H9 (cell line): ENCODE data around the gene TARBP1. TPM values are rescaled to one million over a fixed set of nuclear protein-coding genes. Genes with fewer than 3 reads are reported as not detected.

Source experiments
- DNase-seq: peaks from one replicate; pipeline ENCODE4 v3.0.0-alpha.2; 2017
- H2AFZ ChIP-seq: one replicate; pipeline ENCODE4 v1.6.1; 2013; ENCODE audit warnings: mild to moderate bottlenecking, low read length, control low read depth, moderate library complexity
- H2AK5ac ChIP-seq: 2 replicates; pipeline ENCODE4 v1.6.1; 2013; ENCODE audit warnings: low read length, control low read depth, mixed read lengths; ENCODE audit not compliant: insufficient read length
- H2BK120ac ChIP-seq: one replicate; pipeline ENCODE4 v1.6.1; 2013; ENCODE audit warnings: low read depth, mild to moderate bottlenecking, low read length, control low read depth, inconsistent platforms; ENCODE audit not compliant: poor library complexity, severe bottlenecking
- H2BK12ac ChIP-seq: 2 replicates; pipeline ENCODE4 v1.6.1; 2013; ENCODE audit warnings: low read length, control low read depth, mixed read lengths, low read depth; ENCODE audit not compliant: insufficient read length
- H2BK15ac ChIP-seq: 2 replicates; pipeline ENCODE4 v1.6.1; 2013; ENCODE audit warnings: low read depth, low read length, control low read depth
- H2BK20ac ChIP-seq: one replicate; pipeline ENCODE4 v1.6.1; 2013; ENCODE audit warnings: low read depth, mild to moderate bottlenecking, low read length, control low read depth, inconsistent platforms; ENCODE audit not compliant: poor library complexity, severe bottlenecking
- H2BK5ac ChIP-seq: 2 replicates; pipeline ENCODE4 v1.6.1; 2013; ENCODE audit warnings: low read length, control low read depth, mixed read lengths; ENCODE audit not compliant: insufficient read length
- H3K14ac ChIP-seq: 2 replicates; pipeline ENCODE4 v1.6.1; 2013; ENCODE audit warnings: low read length, control low read depth; ENCODE audit not compliant: insufficient read depth
- H3K18ac ChIP-seq: 2 replicates; pipeline ENCODE4 v1.6.1; 2013; ENCODE audit warnings: low read depth, mild to moderate bottlenecking, mixed read lengths, low read length, control low read depth; ENCODE audit not compliant: insufficient read length
- H3K23ac ChIP-seq: 2 replicates; pipeline ENCODE4 v1.6.1; 2013; ENCODE audit warnings: low read length, control low read depth, mixed read lengths, low read depth; ENCODE audit not compliant: insufficient read length
- H3K23me2 ChIP-seq: 2 replicates; pipeline ENCODE4 v1.6.1; 2013; ENCODE audit warnings: low read depth, mild to moderate bottlenecking, mixed read lengths, low read length, control low read depth; ENCODE audit not compliant: insufficient read length, poor library complexity, severe bottlenecking
- H3K27ac ChIP-seq: 2 replicates; pipeline ENCODE4 v1.5.1; 2013; ENCODE audit warnings: low read length, control low read depth, mixed read lengths, low read depth; ENCODE audit not compliant: insufficient read length
- H3K27me3 ChIP-seq: 2 replicates; pipeline ENCODE4 v1.6.1; 2013; ENCODE audit warnings: low read length, control low read depth, inconsistent platforms; ENCODE audit not compliant: insufficient read depth
- H3K4ac ChIP-seq: 2 replicates; pipeline ENCODE4 v1.6.1; 2013; ENCODE audit warnings: low read depth, mild to moderate bottlenecking, control low read depth, inconsistent platforms, low read length, moderate library complexity
- H3K4me1 ChIP-seq: 2 replicates; pipeline ENCODE4 v1.6.1; 2013; ENCODE audit warnings: low read length, control low read depth, inconsistent platforms; ENCODE audit not compliant: insufficient read depth
- H3K4me2 ChIP-seq: 2 replicates; pipeline ENCODE4 v1.6.1; 2013; ENCODE audit warnings: low read length, control low read depth, mixed read lengths; ENCODE audit not compliant: insufficient read length, insufficient read depth
- H3K56ac ChIP-seq: 2 replicates; pipeline ENCODE4 v1.6.1; 2013; ENCODE audit warnings: low read depth, mild to moderate bottlenecking, mixed read lengths, low read length, control low read depth; ENCODE audit not compliant: insufficient read length
- H3K79me1 ChIP-seq: 2 replicates; pipeline ENCODE4 v1.6.1; 2013; ENCODE audit warnings: low read depth, mild to moderate bottlenecking, moderate library complexity, low read length, control low read depth, inconsistent platforms; ENCODE audit not compliant: insufficient read depth, poor library complexity, severe bottlenecking
- H3K79me2 ChIP-seq: 2 replicates; pipeline ENCODE4 v1.6.1; 2013; ENCODE audit warnings: low read length, control low read depth, inconsistent platforms; ENCODE audit not compliant: insufficient read depth
- H3K9ac ChIP-seq: 2 replicates; pipeline ENCODE4 v1.6.1; 2013; ENCODE audit warnings: low read length, control low read depth, mixed read lengths; ENCODE audit not compliant: insufficient read length; ENCODE audit errors: extremely low read depth
- H3K9me3 ChIP-seq: one replicate; pipeline ENCODE4 v1.6.1; 2013; ENCODE audit warnings: low read depth, low read length, inconsistent platforms; ENCODE audit not compliant: control insufficient read depth
- H3T11ph ChIP-seq: one replicate; pipeline ENCODE4 v1.6.1; 2013; ENCODE audit warnings: mild to moderate bottlenecking, low read length, control low read depth, inconsistent platforms
- H4K20me1 ChIP-seq: one replicate; pipeline ENCODE4 v1.6.1; 2013; ENCODE audit not compliant: control insufficient read depth, insufficient read length, insufficient read depth
- H4K5ac ChIP-seq: 2 replicates; pipeline ENCODE4 v1.6.1; 2013; ENCODE audit warnings: low read depth, mild to moderate bottlenecking, mixed read lengths, low read length, control low read depth; ENCODE audit not compliant: insufficient read length
- H4K8ac ChIP-seq: replicated peaks from 2 replicates; pipeline ENCODE4 v1.6.1; 2013; ENCODE audit warnings: low read length, control low read depth, mixed read lengths, low read depth; ENCODE audit not compliant: insufficient read length
- H4K91ac ChIP-seq: 2 replicates; pipeline ENCODE4 v1.6.1; 2013; ENCODE audit warnings: low read depth, mild to moderate bottlenecking, moderate library complexity, mixed read lengths, low read length, control low read depth; ENCODE audit not compliant: insufficient read length
- H3K27ac Mint-ChIP-seq, 3 experiments: 2 replicates in 2 of 3; 3 replicates in 1 of 3; pipeline ENCODE4 v1.8.0; 2020 to 2021; ENCODE audit warnings: mixed read lengths in 3 of 3, mild to moderate bottlenecking in 1 of 3, moderate library complexity in 1 of 3
- H3K27me3 Mint-ChIP-seq: 2 replicates; pipeline ENCODE4 v1.8.0; 2021; ENCODE audit warnings: low read depth, mild to moderate bottlenecking, moderate library complexity, mixed read lengths
- H3K36me3 Mint-ChIP-seq, 3 experiments: 2 replicates in 2 of 3; 3 replicates in 1 of 3; pipeline ENCODE4 v1.8.0; 2020 to 2021; ENCODE audit warnings: low read depth in 3 of 3, mixed read lengths in 3 of 3; ENCODE audit not compliant: insufficient read depth in 1 of 3
- H3K4me1 Mint-ChIP-seq, 2 experiments: 2 replicates each; pipeline ENCODE4 v1.8.0; 2020; ENCODE audit warnings: mixed read lengths in 2 of 2
- H3K4me3 Mint-ChIP-seq, 2 experiments: 2 replicates in 1 of 2; 3 replicates in 1 of 2; pipeline ENCODE4 v1.8.0; 2020 to 2021; ENCODE audit warnings: mild to moderate bottlenecking in 2 of 2, mixed read lengths in 2 of 2, moderate library complexity in 1 of 2
- H3K9me3 Mint-ChIP-seq, 2 experiments: 2 replicates in 1 of 2; 3 replicates in 1 of 2; pipeline ENCODE4 v1.8.0; 2020; ENCODE audit warnings: mild to moderate bottlenecking in 2 of 2, mixed read lengths in 2 of 2, moderate library complexity in 1 of 2
- CTCF ChIP-seq: fragments of 200-600 bp; sonication (generic); conservative IDR thresholded peaks from 3 replicates; pipeline ENCODE4 v1.8.0; 2021; ENCODE audit warnings: antibody characterized with exemption, mild to moderate bottlenecking
- WGBS: extraction: QIAGEN DNeasy Blood & Tissue Kit; methylation state at CpG from one replicate; pipeline ENCODE4 v1.1.7; 2013; ENCODE audit warnings: missing lambda C conversion rate, low lambda C conversion rate, mixed read lengths; ENCODE audit not compliant: insufficient read length; ENCODE audit errors: extremely low coverage; 5-methylcytosine and 5-hydroxymethylcytosine counted together
- total RNA-seq: library from RNA; stranded (reverse); gene quantifications from 2 replicates; pipeline ENCODE4 v1.2.1, GENCODE V29; 2021

The TARBP1 gene
- total RNA-seq, 1 experiment from 2014 or later, result 20.2 TPM

- no peak overlapping the region for H3K4me2 ChIP-seq
- no peak overlapping the region for H2BK5ac ChIP-seq
- no peaks in the 10 kb centered on the region for H3K27me3 Mint-ChIP-seq
- H3K79me1 ChIP-seq, result no peaks in the 10 kb centered on the region
- no peak overlapping the region for H4K91ac ChIP-seq
- no peak overlapping the region for H3K56ac ChIP-seq
- H3K4me3 Mint-ChIP-seq, result no peak overlapping the region
- no peak overlapping the region for H3K23ac ChIP-seq
- no peak overlapping the region for H2AK5ac ChIP-seq
- no peaks in the 10 kb centered on the region for H3K79me2 ChIP-seq
- H3T11ph ChIP-seq, result no peak overlapping the region
- H3K4me1 ChIP-seq, result no peaks in the 10 kb centered on the region
- H3K23me2 ChIP-seq, result no peaks in the 10 kb centered on the region
- no peak overlapping the region for H3K27ac Mint-ChIP-seq
- H2BK120ac ChIP-seq, result no peak overlapping the region
- H4K8ac ChIP-seq, result no peak overlapping the region
- H3K9me3 ChIP-seq, result no peaks in the 10 kb centered on the region
- H3K18ac ChIP-seq, result no peak overlapping the region
- peaks cover 0 to 5% of the 10 kb centered on the region in 2 experiments; a peak in 1 of 4 replicates for H3K4me1 Mint-ChIP-seq
- H3K36me3 Mint-ChIP-seq, result peaks cover 8 to 39% (median 34%) of the 10 kb centered on the region in 3 experiments; a peak in 6 of 7 replicates
- TF ChIP-seq CTCF, result no peak
- peak overlapping the region; percentile 63 for H4K5ac ChIP-seq
- no peaks in the 10 kb centered on the region for H4K20me1 ChIP-seq
- H3K9ac ChIP-seq, result no peak overlapping the region
- H3K27me3 ChIP-seq, result no peaks in the 10 kb centered on the region
- no peak for DNase-seq
- WGBS, result no CpG with 5 or more reads among the region's 6 CpGs
- no peak overlapping the region for H3K4ac ChIP-seq
- H3K9me3 Mint-ChIP-seq, result no peaks in the 10 kb centered on the region
- no peak overlapping the region for H3K27ac ChIP-seq
- H2BK12ac ChIP-seq, result no peak overlapping the region
- H2BK15ac ChIP-seq, result no peak overlapping the region
- H2BK20ac ChIP-seq, result no peak overlapping the region
- H2AFZ ChIP-seq, result no peak overlapping the region
- no peak overlapping the region for H3K14ac ChIP-seq
These were observed 20.5 kb downstream of the TARBP1 start for GRCh38 chr1:234458352-234459017.
